HG03439 (cell line): ENCODE measurements around the gene ITGA5.

ENCODE experiments used
- ATAC-seq: cut with Tn5 transposase; IDR thresholded peaks from one replicate; pipeline ENCODE4 v1.9.1; 2021; ENCODE audit warnings: mild to moderate bottlenecking, moderate library complexity; ENCODE audit not compliant: unreplicated experiment

The ITGA5 gene

DNA sequence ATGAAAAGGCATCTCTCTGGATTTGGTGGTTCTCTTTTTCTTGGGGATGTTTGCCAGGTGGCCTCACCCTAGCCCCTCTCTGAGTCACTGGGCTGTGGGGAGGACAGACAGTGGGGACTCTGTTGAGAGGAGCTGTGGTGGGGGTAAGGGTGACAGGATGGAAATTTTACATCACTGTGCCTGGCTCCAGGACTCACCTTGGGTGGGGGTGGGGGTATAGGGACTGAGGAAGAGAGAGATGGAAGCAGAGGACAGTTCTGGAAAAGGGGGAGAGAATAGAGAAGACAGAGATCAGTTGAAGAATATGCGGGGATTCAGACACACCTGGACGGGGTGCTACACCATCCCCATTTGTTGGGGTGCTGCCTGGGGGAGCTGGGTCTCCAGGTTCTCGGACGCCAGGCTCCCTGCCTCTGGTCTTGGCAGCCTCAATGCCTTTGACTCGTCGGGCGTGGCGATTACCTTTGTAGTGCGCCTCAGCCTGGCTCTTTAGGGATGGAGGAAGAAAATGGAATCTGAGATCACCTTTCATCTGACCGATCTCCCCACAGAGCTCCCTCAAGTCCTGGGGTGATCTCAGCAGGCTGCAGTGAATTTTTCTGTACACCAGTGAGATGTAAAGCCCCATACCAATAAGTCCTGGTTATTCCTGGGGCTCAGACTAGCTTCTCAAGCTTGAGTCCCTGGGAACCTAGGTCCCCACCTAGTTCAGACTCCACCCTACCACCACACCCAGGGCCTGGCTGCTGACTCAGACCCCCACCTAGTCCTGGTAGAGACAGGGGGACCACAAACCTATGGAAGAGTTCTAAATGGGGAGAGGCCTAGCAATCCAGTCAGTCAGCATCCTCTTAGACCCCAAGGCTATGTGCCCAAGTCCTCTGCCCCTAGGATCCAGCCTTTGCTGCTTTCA lies 45.2 kb downstream of the ITGA5 start:
- no peak for ATAC-seq

DNA sequence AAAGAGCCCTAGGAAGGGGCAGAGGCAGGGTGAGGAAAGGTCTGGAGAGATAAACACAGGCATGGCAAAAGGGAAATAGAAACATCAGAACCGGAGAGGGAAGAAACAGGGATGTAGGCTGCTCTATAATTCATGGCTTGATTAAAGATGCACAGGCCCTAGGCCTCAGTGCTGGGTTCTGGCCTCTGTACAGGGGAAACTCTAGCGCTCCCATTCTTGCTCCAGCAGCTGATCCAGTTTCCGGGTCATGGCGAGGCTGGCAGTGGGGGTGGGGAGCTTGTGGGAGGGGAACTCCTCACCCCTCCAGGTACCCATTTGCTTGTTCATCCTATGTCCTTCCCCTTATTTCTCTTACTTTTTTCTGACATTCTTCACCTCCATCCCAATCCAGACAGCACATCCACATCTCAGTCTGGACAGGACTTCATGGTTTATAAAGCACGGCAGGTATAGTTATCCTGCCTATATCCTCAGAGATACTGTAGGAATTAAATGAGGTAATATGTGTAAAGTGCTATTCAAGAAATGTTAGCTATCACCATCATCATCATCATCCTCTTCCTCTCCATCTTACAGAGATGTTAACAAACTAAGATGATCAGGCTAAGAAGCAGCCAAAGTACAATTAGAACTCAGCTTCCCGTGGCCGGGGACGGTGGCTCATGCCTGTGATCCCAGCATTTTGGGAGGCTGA lies 46.8 kb downstream of the ITGA5 start:
- ATAC-seq = no peak

DNA sequence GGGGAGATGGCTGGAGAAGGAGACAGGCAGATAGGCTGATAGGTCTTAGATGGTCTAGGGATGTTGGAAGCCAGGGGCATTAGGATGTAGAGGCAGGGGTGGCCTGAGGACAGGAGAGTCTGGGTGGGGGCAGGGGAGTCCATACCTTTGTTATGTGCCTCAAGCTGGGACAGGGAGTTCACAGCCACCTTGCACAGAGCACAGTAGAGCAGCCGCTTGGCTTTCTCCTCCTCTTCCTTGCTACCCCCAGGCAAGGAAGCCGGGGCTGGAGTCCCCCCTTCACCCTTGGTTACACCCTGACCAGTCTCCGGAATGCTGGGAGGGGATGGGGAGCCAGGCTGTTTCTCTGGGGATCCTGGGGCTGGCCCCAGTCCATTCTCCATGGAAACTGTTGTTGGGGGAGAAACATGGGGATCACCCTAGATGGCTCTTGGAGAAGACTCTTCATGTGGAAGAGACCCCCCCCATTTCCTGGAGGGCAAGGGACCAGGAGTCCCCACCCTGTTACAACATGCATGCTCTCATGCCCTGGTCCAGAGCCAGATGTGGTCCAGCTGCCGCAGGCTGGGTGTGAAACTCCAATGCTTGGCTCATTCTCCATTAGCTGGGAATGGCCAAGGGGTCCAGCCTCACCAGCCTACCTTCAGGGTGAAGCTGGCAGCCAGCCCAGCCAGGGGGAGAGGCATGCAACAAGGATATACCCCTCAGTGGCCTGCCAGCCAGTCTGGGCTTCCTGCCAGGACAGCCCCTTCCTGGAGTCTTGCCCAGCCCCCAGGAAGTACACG lies 47.5 kb downstream of the ITGA5 start:
- no peak for ATAC-seq

- ATAC-seq = no peak
These were observed 48.8 kb downstream of the ITGA5 start for GRCh38 chr12:54370171-54370730.

DNA sequence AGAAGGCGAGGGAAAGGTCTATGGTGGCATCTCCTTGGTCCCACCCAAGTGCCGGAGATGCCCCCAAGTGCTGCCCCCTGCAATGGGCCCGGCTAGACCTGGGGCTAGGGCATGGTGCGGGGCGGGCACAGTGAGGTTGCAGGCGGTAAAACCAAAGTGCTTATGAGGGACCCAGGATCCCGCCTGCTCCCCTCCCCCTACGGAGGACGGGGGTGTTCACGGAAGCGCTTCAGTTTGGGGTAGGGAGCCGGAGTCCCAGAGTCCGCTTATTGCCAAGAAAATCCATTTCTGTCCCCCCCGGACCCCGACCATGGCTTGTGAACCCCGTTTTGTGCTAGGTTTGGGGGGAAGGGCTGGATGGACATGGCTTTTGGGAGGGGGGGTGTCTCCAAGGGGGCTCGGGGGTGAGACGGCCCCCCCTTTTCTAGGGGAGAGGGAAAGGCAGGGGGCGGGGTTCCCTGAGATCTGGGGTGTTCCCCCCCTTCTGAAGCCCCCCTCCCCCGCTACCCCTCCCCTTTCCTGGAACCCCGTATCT lies 49.4 kb downstream of the ITGA5 start:
- no peak for ATAC-seq

DNA sequence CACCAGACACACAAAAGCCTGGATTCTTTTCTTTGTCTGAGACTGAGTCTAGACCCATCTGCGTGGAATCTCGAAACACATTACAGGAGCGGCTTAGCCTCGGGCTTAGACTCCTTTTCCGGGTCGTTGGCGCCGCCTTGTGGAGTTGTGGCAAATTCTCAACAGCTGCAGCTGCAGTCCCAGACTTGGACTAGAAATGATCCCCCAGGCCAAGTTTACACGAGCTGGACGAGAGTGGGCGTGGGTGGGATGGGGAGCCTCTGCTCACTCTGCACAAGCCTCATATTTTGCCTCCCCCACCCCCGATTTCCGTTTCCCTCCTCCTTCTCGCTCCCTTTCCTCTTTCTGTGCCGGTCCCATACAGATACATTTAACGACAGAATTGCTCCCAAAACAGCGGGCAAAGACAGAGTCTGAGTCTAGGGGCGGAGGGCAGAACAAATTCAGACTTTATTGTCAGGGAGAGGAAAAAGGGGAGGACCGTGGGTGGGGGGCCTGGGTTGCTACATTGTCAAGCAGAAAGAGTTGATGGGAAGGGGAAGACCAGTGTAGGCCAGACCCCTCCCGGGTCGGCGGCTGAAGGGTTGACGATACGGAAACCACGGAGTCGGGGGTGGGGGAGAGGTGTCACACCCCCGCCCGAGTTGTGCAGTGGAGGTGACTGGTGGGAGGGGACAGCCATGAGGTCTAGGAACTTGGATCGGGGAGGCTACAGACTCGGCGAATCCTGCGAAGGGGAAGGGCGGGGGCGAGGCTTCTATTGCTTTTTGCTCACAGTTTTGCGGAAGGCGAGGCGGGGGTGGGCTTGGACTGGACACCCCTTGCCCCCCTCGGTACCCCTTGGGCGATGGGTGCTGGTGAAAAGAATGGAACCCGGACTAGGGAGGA lies 50.1 kb downstream of the ITGA5 start:
- ATAC-seq = peak; percentile 83

DNA sequence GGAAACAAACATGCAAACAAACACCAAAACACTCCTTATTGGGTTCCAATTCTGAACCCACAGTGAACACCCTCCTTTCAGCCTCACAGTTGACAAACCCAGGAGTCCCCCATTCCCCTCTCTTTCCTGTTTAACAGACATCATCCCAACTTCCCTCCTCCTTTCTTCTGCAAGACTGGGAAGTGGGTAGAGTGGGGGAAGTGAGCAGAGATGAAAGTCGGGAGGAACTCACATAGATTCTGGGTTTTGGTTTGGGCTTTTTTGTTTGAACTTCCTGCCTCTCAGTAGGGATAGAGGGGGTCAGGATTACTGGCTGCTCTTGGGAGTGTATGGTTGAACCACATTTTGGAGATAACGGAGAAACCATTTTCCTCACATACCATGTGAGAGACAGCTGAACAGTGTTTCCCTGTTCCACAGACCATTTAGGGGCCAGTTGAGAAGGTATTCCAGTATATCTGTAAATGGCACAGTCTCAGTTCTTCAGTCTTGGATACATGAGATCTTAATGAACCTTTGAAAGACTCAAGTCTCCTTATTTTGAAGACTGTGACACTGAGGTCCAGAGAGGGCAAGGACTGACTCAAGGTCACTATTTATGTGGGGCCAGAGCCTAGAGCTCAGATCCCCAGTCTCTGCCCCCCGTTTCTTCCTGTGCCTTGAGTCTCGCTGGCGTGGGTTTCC lies 50.9 kb downstream of the ITGA5 start:
- ATAC-seq = no peak

GRCh38 chr12:54364413-54364812 lies 54.7 kb downstream of the ITGA5 start, which contains the start of gene GPR84:
Gene GPR84 (minus strand): TSS chr12:54364486. CDS start chr12:54363851, 635 bp downstream.
- ATAC-seq = no peak

DNA sequence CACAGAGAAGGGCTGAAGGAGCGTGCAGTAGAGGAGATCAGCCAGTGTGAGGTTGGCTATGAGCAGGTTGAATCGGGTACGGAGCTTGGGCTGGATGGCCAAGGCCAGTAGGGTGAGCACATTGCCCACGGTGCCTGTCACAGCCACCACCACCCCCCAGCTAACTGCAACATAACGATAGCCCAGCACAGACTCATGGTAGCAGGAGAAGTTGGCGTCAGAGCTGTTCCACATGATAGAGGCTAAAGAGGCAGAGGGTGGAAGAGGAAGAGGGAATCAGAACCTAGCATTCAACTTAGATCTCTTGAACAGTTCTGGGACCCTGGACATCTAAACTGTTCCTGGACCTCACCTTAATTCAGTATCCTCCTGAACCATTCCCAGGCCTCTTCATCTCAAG lies 55.4 kb downstream of the ITGA5 start:
- no peak for ATAC-seq

GRCh38 chr12:54363047-54363446 lies 56.0 kb downstream of the ITGA5 start:
- ATAC-seq = no peak

DNA sequence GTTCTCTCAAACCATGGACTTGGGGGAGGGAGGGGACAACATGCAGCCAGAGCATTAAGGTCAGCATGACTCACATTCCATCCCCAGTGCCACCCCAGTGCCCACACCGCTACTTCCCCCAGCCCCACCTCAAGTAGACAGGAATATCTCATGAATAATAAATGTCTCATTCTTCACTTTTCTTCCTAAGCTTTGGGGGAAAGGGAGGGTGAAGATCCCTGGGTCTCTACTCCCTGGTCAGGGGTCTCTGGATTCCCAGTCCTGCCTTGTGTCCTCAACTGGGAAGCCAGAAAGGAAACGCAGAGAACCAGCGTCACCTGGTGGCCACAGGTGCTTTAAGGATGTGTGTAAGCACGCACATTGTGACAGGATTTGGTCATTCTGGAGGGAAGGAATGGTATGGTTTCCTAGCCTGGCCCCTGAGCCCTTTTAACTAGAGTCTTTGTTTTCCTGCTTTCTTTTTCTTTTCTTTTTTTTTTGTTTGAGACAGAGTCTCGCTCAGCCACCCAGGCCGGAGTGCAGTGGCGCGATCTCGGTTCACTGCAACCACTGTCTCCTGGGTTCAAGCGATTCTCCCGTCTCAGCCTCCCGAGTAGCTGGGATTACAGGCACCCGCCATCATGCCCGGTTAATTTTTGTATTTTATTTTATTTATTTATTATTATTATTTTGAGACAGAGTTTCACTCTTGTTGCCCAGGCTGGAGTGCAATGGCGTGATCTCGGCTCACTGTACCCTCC lies 58.2 kb downstream of the ITGA5 start:
- ATAC-seq = no peak

- no peak for ATAC-seq
These were observed 59.2 kb downstream of the ITGA5 start for GRCh38 chr12:54359762-54360351.

DNA sequence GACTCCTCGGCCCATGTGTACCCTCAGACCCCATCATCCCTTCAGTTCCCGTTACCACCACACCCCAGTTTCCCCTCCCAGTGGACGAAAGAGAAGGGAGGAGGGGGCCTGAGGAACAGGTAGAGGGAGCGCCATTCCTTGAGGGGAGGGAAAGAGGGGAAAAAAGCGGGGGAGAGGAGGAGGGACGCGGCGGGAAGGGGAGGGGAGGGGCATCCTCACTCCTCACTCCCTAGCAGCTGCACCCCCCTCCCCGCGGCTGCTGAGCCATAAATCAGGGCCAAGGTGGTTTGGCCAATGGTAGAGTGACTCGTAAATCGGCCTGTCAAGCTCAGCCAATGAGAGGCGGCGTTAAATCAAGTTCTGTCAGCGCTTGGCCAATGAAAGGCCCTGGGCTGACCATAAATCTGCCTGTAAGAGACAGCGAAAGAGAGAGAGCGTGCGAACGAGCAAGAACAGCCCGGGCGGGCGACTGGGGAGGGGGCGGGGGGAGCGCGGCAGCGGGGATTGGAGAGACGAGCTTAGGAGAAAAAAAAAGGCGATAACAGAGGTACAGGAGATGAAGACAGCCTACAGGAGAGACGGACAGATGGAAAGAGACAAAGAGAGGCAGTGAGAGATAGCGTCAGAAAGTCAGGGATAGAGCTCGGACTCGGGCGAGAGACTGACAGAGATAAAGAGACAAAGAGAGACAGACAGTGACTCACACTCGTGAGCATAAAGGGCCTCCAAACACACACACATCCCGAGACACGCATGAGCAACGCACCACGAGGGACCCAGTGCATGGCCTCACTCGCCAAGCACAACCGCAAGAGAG lies 59.9 kb downstream of the ITGA5 start:
- ATAC-seq = peak; percentile 94

DNA sequence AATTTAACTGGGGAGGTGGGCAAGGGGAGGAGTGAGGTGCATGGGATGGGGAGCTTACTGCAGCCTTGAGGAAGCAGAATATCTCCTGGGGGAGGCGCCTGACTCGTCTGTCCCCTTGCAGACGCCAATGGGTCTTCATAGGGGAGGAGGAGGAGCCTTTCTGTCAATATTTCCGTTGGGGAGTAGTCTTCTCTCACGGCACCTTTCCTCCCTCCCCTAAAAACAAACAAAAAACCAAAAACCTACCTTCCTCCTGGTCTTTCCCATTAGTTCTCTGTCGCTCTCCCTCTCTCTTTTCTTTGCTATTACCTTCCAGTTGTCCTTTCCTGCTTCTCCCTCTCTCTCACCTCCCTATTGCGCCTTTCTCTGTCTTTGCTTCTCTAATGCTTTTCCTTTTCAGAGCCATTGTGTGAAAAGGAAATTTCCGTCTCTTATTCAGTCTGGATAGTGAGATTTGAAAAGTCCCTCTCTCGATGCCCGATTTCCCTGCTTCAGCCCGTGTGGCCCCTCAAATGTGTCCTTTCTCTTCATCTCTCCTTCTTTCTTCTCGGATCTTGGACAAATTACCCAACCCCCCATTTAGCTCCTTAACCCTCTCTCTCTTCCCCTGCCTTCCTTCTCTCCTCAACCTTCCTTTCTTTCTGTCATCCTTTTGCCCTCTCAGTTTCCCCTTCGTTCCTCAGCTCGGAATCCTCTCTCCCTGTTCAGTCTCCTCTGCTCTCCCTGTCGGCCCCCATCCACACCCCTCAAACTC lies 60.7 kb downstream of the ITGA5 start:
- no peak for ATAC-seq

GRCh38 chr12:54357506-54358190 lies 61.4 kb downstream of the ITGA5 start:
- no peak for ATAC-seq

GRCh38 chr12:54356951-54357356 lies 62.1 kb downstream of the ITGA5 start:
- no peak for ATAC-seq
